Right atrium auricular region (tissue), 2 donors: ENCODE results near the gene NCOA4. TPM values are rescaled to one million over a fixed set of nuclear protein-coding genes. Genes with fewer than 3 reads are reported as not detected.
"Not testable (repeated sequence)": the region's sequence is repeated elsewhere in the genome, so short reads cannot be mapped to it uniquely, and the experiment has no call there.

ENCODE experiments used
- DNase-seq: peaks from one replicate; pipeline ENCODE4 v3.0.0-alpha.2; 2019; ENCODE audit warnings: low spot score
- H3K27ac ChIP-seq, 2 donors: fragments of 200-600 bp; sonication (generic); 1 replicate in 1 of 2; 2 replicates in 1 of 2; pipeline ENCODE4 v1.5.1; 2016 to 2019
- H3K27me3 ChIP-seq, 2 donors: fragments of 200-600 bp; sonication (generic); one replicate each; pipeline versions ENCODE4 v1.5.1 to v1.6.0; 2017 to 2019
- H3K36me3 ChIP-seq: fragments of 200-600 bp; sonication (generic); one replicate; pipeline ENCODE4 v1.5.1; 2016
- H3K4me1 ChIP-seq, 2 donors: fragments of 200-600 bp; sonication (generic); one replicate each; pipeline versions ENCODE4 v1.5.1 to v1.6.0; 2017 to 2019
- H3K4me3 ChIP-seq, 2 donors: fragments of 200-600 bp; sonication (generic); 1 replicate in 1 of 2; 2 replicates in 1 of 2; pipeline ENCODE4 v1.5.1; 2017 to 2019; ENCODE audit warnings: mild to moderate bottlenecking in 1 of 2, moderate library complexity in 1 of 2
- H3K9me3 ChIP-seq, 2 donors: fragments of 200-600 bp; sonication (generic); one replicate each; pipeline ENCODE4 v1.5.1; 2019
- total RNA-seq, 2 donors: library from RNA; depleted of rRNA; stranded (reverse); fragments of >200 nt; gene quantifications; one replicate each; pipeline ENCODE4 v1.1.0, GENCODE V29; 2016
- TF ChIP-seq, protein P1 (sequence below), 2 donors: fragments of 200-600 bp; sonication (generic); IDR thresholded peaks; one replicate each; pipeline ENCODE4 v1.5.1; 2019; ENCODE audit warnings: antibody characterized with exemption in 2 of 2

Gene NCOA4
- total RNA-seq, 2 donors from 2014 or later, result 155 to 259 TPM

GRCh38 chr10:46068117-46068516 is 37.7 kb upstream of the NCOA4 start:
- TF ChIP-seq, protein P1, sequence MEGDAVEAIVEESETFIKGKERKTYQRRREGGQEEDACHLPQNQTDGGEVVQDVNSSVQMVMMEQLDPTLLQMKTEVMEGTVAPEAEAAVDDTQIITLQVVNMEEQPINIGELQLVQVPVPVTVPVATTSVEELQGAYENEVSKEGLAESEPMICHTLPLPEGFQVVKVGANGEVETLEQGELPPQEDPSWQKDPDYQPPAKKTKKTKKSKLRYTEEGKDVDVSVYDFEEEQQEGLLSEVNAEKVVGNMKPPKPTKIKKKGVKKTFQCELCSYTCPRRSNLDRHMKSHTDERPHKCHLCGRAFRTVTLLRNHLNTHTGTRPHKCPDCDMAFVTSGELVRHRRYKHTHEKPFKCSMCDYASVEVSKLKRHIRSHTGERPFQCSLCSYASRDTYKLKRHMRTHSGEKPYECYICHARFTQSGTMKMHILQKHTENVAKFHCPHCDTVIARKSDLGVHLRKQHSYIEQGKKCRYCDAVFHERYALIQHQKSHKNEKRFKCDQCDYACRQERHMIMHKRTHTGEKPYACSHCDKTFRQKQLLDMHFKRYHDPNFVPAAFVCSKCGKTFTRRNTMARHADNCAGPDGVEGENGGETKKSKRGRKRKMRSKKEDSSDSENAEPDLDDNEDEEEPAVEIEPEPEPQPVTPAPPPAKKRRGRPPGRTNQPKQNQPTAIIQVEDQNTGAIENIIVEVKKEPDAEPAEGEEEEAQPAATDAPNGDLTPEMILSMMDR (IDR thresholded peaks at IDR 0.05), result no peak
- no peaks in the 10 kb centered on the region for H3K36me3 ChIP-seq

DNA sequence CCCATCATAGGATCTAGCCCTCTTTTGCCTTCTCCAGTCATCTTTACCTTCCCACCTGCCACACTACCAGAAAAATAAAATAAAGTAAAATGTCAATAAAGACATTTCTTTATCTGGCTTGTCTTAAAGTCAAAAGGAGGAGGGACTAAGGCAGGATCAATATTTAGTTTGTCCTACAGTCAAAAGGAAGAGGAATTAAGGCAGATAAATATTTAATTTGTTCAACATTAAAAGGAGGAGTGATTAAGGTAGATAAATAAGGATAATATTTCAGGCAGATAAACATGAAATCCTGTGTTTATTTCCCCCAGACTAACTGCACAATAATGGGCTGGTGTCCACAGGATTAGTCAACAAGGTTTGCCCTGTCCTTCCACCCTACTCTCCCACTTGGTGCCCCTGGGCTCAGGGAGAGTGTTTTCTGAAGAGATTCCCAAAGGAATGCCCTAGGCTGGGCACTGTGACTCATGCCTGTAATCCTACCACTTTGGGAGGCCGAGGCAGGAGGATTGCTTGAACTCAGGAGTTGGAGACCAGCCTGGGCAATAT is 33.9 kb upstream of the NCOA4 start:
- DNase-seq, result no peak
- H3K4me3 ChIP-seq, result no peak overlapping the region
- TF ChIP-seq, protein P1 (IDR thresholded peaks at IDR 0.05), result no peak
- no peaks in the 10 kb centered on the region for H3K4me1 ChIP-seq
- no peaks in the 10 kb centered on the region for H3K36me3 ChIP-seq
- no peak overlapping the region for H3K27ac ChIP-seq
- H3K9me3 ChIP-seq, result no peaks in the 10 kb centered on the region
- no peaks in the 10 kb centered on the region for H3K27me3 ChIP-seq

More at GRCh38 chr10:46068117-46068516, 37.7 kb upstream of the NCOA4 start:
- DNase-seq, result no peak
- no peaks in the 10 kb centered on the region for H3K9me3 ChIP-seq
- no peaks in the 10 kb centered on the region for H3K27me3 ChIP-seq
- H3K4me3 ChIP-seq, result no peak overlapping the region
- H3K4me1 ChIP-seq, result no peaks in the 10 kb centered on the region
- no peak overlapping the region for H3K27ac ChIP-seq

DNA sequence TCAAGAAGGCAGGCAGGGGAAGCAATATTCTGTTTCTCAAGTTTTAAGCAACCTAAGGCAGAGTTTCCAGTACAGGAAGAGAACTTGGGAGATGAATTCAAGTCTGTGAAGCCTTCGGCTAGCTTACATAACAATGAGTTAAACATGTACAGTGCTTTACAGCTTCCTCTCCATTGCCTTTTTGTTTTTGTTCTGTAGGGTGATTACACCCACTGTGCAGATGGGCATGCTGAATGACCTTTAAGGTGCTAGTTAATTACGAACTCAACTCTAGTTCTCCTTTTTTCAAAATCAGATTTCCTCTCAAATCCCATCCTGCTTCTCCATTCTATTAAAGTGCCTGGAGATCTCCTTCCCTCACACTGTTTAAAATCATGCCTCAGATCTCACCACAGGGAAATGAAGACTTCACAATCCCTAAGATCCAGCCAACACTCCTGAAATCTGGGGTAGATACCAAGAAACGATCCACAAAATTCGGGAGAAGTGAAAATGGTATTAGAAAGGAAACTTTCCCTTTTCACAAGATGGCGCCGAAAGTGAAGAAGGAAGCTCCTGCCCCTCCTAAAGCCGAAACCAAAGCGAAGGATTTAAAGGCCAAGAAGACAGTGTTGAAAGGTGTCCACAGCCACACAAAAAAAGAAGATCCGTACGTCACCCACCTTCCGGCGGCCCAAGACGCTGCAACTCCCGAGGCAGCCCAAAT is 32.5 kb upstream of the NCOA4 start:
- DNase-seq, result no peak
- H3K36me3 ChIP-seq, result no peaks in the 10 kb centered on the region
- H3K4me1 ChIP-seq, result no peaks in the 10 kb centered on the region
- no peak overlapping the region for H3K4me3 ChIP-seq
- H3K27me3 ChIP-seq, result no peaks in the 10 kb centered on the region
- H3K9me3 ChIP-seq, result no peaks in the 10 kb centered on the region
- TF ChIP-seq, protein P1 (IDR thresholded peaks at IDR 0.05), result no peak
- no peak overlapping the region for H3K27ac ChIP-seq

- Histone ChIP-seq H3K4me3 (no peak overlapping the region), H3K4me1 (no peaks in the 10 kb centered on the region), H3K27me3 (no peaks in the 10 kb centered on the region), H3K9me3 (peaks cover 5% of the 10 kb centered on the region in 2 donors), H3K27ac (no peak overlapping the region), H3K36me3 (no peaks in the 10 kb centered on the region)
- DNase-seq, result no peak
- TF ChIP-seq, protein P1 (IDR thresholded peaks at IDR 0.05), result no peak
Observed at GRCh38 chr10:46060706-46061105, 30.3 kb upstream of the NCOA4 start.

DNA sequence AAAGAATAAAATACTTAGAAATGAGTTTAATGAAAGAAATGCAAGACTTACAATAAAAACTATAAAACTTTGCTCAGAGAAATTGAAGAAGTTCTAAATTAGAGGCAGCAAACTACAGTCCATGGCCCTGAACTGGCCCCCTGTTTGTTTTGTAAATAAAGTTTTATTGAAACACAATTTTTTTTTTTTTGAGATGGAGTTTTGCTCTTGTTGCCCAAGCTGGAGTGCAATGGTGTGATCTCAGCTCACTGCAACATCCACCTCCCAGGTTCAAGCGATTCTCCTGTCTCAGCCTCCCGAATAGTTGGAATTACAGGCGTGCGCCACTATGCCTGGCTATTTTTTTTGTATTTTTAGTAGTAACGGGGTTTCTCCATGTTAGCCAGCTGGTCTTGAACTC is 27.5 kb upstream of the NCOA4 start:
- not testable (repeated sequence) for H3K27me3 ChIP-seq, H3K4me1 ChIP-seq, DNase-seq

DNA sequence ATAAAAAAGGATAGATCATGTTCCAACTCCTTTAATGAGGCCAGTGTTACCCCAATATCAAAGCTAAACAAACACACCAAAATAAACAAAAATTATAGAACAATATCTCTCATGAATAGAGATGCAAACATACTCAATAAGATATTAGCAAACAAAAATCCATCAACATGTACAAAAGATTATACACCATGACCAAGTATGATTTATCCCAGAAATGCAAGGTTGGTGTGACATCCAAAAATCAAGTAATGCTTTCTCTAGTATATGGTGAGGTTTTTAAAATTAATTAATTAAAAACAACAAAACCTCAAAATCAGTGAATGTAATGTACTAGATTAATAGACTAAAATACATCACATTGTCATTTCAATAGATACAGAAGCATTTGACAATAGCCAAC is 26.6 kb upstream of the NCOA4 start:
- Histone ChIP-seq H3K4me1 (no peaks in the 10 kb centered on the region), H3K9me3 (peaks cover 5% of the 10 kb centered on the region in 2 donors), H3K27me3 (no peaks in the 10 kb centered on the region), H3K36me3 (no peaks in the 10 kb centered on the region), H3K4me3 (no peak overlapping the region), H3K27ac (no peak overlapping the region)
- no peak for DNase-seq
- TF ChIP-seq, protein P1 (IDR thresholded peaks at IDR 0.05), result no peak

More for the DNA sequence above, 27.5 kb upstream of the NCOA4 start:
- not testable (repeated sequence) for H3K27ac ChIP-seq, H3K9me3 ChIP-seq, H3K36me3 ChIP-seq, H3K4me3 ChIP-seq
